ENCODE measurements around the gene SNX25. TPM values are rescaled to one million over a fixed set of nuclear protein-coding genes. Genes with fewer than 3 reads are reported as not detected.

SNX25 gene
- total RNA-seq, 6 donors from 2014 or later, result 62.9 to 178 (median 123) TPM

GRCh38 chr4:185232370-185232769 lies 23.0 kb downstream of the SNX25 start:
- WGBS, 2 donors, result 87 to 88% methylated on average over 6 of the region's 6 CpGs
- ATAC-seq (ENCODE audit: low FRiP score in 2 of 2) (no peak), DNase-seq (no peak)
- Histone ChIP-seq H3K36me3 (no peaks in the 10 kb centered on the region), H3K27ac (no peak overlapping the region), H3K27me3 (no peaks in the 10 kb centered on the region), H3K9me3 (no peaks in the 10 kb centered on the region), H3K4me1 (peaks cover under 1 to 35% (median 19%) of the 10 kb centered on the region in 4 donors), H3K4me3 (no peak overlapping the region)
- no peak for TF ChIP-seq POLR2AphosphoS5 (IDR thresholded peaks at IDR 0.05)
- no peak for TF ChIP-seq EP300 (IDR thresholded peaks at IDR 0.05)
- TF ChIP-seq POLR2A (IDR thresholded peaks at IDR 0.05), result no peak
- no peak for TF ChIP-seq CTCF (IDR thresholded peaks at IDR 0.05)

GRCh38 chr4:185235119-185235842 lies 25.9 kb downstream of the SNX25 start:
- H3K4me1 ChIP-seq, result peaks cover 0 to 18% (median 12%) of the 10 kb centered on the region in 4 donors
- TF ChIP-seq CTCF (IDR thresholded peaks at IDR 0.05), result no peak
- TF ChIP-seq POLR2A (IDR thresholded peaks at IDR 0.05), result no peak
- TF ChIP-seq POLR2AphosphoS5 (IDR thresholded peaks at IDR 0.05), result no peak
- no peak for TF ChIP-seq EP300 (IDR thresholded peaks at IDR 0.05)
- H3K27ac ChIP-seq, result no peak overlapping the region
- no peaks in the 10 kb centered on the region for H3K27me3 ChIP-seq
- ATAC-seq (ENCODE audit: low FRiP score in 2 of 2) (no peak), DNase-seq (no peak)
- WGBS, 2 donors, result 80 to 92% methylated on average over 7 of the region's 7 CpGs
- H3K9me3 ChIP-seq, result peaks cover 0 to 6% (median 0%) of the 10 kb centered on the region in 4 donors
- H3K4me3 ChIP-seq, result no peak overlapping the region
- no peaks in the 10 kb centered on the region for H3K36me3 ChIP-seq

- Histone ChIP-seq H3K4me1 (peaks cover 0 to 18% (median 12%) of the 10 kb centered on the region in 4 donors), H3K27me3 (no peaks in the 10 kb centered on the region), H3K4me3 (no peak overlapping the region), H3K27ac (no peak overlapping the region), H3K9me3 (peaks cover 0 to 6% (median 0%) of the 10 kb centered on the region in 4 donors), H3K36me3 (no peaks in the 10 kb centered on the region)
- TF ChIP-seq CTCF (IDR thresholded peaks at IDR 0.05) (no peak), EP300 (IDR thresholded peaks at IDR 0.05) (no peak), POLR2AphosphoS5 (IDR thresholded peaks at IDR 0.05) (no peak), POLR2A (IDR thresholded peaks at IDR 0.05) (no peak)
- ATAC-seq (ENCODE audit: low FRiP score in 2 of 2) (peak; percentile 63 to 65), DNase-seq (no peak)
- WGBS, 2 donors, result 63 to 74% methylated on average over 7 of the region's 7 CpGs
These were observed 26.6 kb downstream of the SNX25 start for GRCh38 chr4:185235843-185236503.

- Histone ChIP-seq H3K4me1 (peaks cover 0 to 18% (median 12%) of the 10 kb centered on the region in 4 donors), H3K36me3 (no peaks in the 10 kb centered on the region), H3K27me3 (no peaks in the 10 kb centered on the region), H3K4me3 (no peak overlapping the region), H3K9me3 (peaks cover 0 to 6% (median 0%) of the 10 kb centered on the region in 4 donors), H3K27ac (no peak overlapping the region)
- ATAC-seq (ENCODE audit: low FRiP score in 2 of 2), result peak in 1 of 2 donors; percentile 53
- TF ChIP-seq EP300 (IDR thresholded peaks at IDR 0.05), result no peak
- no peak for TF ChIP-seq POLR2A (IDR thresholded peaks at IDR 0.05)
- no peak for TF ChIP-seq POLR2AphosphoS5 (IDR thresholded peaks at IDR 0.05)
- WGBS, 2 donors, result 69 to 72% methylated on average over 3 of the region's 3 CpGs
- DNase-seq, result no peak
These were observed 27.8 kb downstream of the SNX25 start for GRCh38 chr4:185237175-185237574.

- no peak overlapping the region for H3K4me3 ChIP-seq
- peaks cover 0 to 6% (median 0%) of the 10 kb centered on the region in 4 donors for H3K9me3 ChIP-seq
- DNase-seq (no peak), ATAC-seq (ENCODE audit: low FRiP score in 2 of 2) (peak in 1 of 2 donors; percentile 53)
- H3K27me3 ChIP-seq, result no peaks in the 10 kb centered on the region
- peaks cover 0 to 18% (median 11%) of the 10 kb centered on the region in 4 donors for H3K4me1 ChIP-seq
- no peak overlapping the region for H3K27ac ChIP-seq
- TF ChIP-seq CTCF (IDR thresholded peaks at IDR 0.05) (no peak), POLR2A (IDR thresholded peaks at IDR 0.05) (no peak), POLR2AphosphoS5 (IDR thresholded peaks at IDR 0.05) (no peak), EP300 (IDR thresholded peaks at IDR 0.05) (no peak)
- 88 to 91% methylated on average over 5 of the region's 5 CpGs for WGBS, 2 donors
- no peaks in the 10 kb centered on the region for H3K36me3 ChIP-seq
These were observed 28.9 kb downstream of the SNX25 start for GRCh38 chr4:185238215-185238681.
